Kidney capillary endothelial cell (primary cell): ENCODE results near the gene TRIM37.
A peak's percentile ranks its signal among the peaks of the same experiment; 100 is the strongest.

Experiments
- DNase-seq: peaks from one replicate; pipeline ENCODE4 v3.0.0-alpha.2; 2018; ENCODE audit warnings: low spot score

Gene TRIM37

GRCh38 chr17:59037960-59038359 lies 68.7 kb downstream of the TRIM37 start:
- no peak for DNase-seq

GRCh38 chr17:59030811-59031210 lies 75.9 kb downstream of the TRIM37 start:
- no peak for DNase-seq

- no peak for DNase-seq
Measured at GRCh38 chr17:59028328-59028727, 78.4 kb downstream of the TRIM37 start.

- DNase-seq, result no peak
Measured at GRCh38 chr17:59027750-59028149, 78.9 kb downstream of the TRIM37 start.

- DNase-seq, result no peak
Measured at GRCh38 chr17:59026176-59026939, 80.3 kb downstream of the TRIM37 start.

GRCh38 chr17:59024916-59025315 lies 81.8 kb downstream of the TRIM37 start:
- DNase-seq, result no peak

- no peak for DNase-seq
Measured at GRCh38 chr17:59018019-59018418, 88.7 kb downstream of the TRIM37 start.

- DNase-seq, result no peak
Measured at GRCh38 chr17:59011975-59012374, 94.7 kb downstream of the TRIM37 start.

GRCh38 chr17:59010026-59010425 lies 96.7 kb downstream of the TRIM37 start:
- DNase-seq, result no peak

GRCh38 chr17:59008737-59009136 lies 97.9 kb downstream of the TRIM37 start:
- DNase-seq, result no peak

GRCh38 chr17:59007995-59008394 lies 98.7 kb downstream of the TRIM37 start:
- no peak for DNase-seq

GRCh38 chr17:59004338-59005111 lies 102.2 kb downstream of the TRIM37 start:
- DNase-seq, result peak; percentile 69

- DNase-seq, result no peak
Measured at GRCh38 chr17:59003860-59004259, 102.8 kb downstream of the TRIM37 start.

- DNase-seq, result no peak
Measured at GRCh38 chr17:59002848-59003247, 103.8 kb downstream of the TRIM37 start.

GRCh38 chr17:59002126-59002525 lies 104.6 kb downstream of the TRIM37 start:
- DNase-seq, result no peak

GRCh38 chr17:59001158-59001814 lies 105.4 kb downstream of the TRIM37 start:
- DNase-seq, result peak; percentile 90

GRCh38 chr17:59000022-59000421 lies 106.7 kb downstream of the TRIM37 start:
- DNase-seq, result no peak

- no peak for DNase-seq
Measured at GRCh38 chr17:58999500-58999899, 107.2 kb downstream of the TRIM37 start.

- no peak for DNase-seq
Measured at GRCh38 chr17:58998871-58999270, 107.8 kb downstream of the TRIM37 start.

- DNase-seq, result no peak
Measured at GRCh38 chr17:58997756-58998553, 108.7 kb downstream of the TRIM37 start.

- no peak for DNase-seq
Measured at GRCh38 chr17:58996968-58997367, 109.7 kb downstream of the TRIM37 start.
